GM19395 (cell line): ENCODE results near the gene MIB1.

Experiments
- ATAC-seq: cut with Tn5 transposase; IDR thresholded peaks from one replicate; pipeline ENCODE4 v1.9.1; 2021; ENCODE audit warnings: mild to moderate bottlenecking, moderate library complexity; ENCODE audit not compliant: unreplicated experiment

The MIB1 gene

GRCh38 chr18:21809725-21810124 lies 69.1 kb downstream of the MIB1 start:
- no peak for ATAC-seq

- no peak for ATAC-seq
These were observed 74.5 kb downstream of the MIB1 start for GRCh38 chr18:21815101-21815500.

DNA sequence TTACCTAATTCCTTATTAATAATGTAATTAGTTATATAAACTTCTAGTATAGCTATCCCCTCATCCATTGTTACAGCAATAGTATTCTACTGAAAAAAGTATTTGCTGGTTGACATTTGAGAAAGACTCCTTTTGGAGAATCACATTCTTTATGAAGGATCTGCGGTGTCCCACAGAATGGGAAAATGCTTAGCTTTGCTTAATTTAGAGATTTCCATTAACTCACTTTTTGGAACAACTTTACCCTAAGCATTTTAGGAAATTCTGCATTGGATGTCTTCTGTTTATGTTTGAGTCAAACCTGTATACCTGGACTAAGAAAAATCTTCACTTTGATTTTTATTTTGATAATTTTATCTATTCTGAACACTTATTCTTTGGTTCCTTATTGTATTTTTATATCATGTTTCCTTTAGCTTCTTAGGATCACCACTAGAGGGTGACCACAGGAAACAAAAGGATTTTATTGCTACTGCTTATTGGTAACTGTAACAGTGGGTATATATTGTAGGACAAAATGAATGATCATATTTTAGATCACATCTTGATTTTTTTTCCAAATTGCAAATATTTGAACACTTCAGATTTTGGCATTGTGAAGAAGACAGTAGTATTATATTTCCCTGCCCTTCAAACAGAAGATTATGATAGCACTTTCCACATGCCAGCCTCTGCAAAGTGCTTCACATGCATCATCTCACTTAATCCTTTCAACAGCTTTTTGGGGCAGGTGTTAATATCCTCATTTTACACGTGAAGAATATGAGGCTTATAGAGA lies 79.6 kb downstream of the MIB1 start:
- no peak for ATAC-seq

GRCh38 chr18:21820811-21821143 lies 80.2 kb downstream of the MIB1 start:
- no peak for ATAC-seq

DNA sequence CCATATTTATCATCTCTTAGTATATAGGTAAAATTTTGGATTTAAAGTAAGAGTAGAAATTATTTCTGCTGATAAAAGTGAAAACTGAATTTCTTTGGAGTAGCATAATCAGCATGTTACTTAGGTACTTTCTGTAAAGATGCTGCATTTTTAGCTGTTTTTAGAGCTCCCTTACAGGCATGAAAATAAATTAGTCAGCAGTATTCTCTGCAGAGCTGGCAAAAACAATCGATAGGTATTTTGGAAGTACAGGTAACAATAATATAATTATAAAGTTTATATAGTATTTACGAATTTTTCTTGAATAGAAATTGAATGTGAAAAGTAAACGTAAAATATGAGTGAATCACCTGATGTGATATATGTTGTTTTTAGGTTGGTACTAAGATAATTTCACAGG lies 83.3 kb downstream of the MIB1 start:
- ATAC-seq = no peak

GRCh38 chr18:21826196-21826595 lies 85.6 kb downstream of the MIB1 start:
- ATAC-seq = no peak

- no peak for ATAC-seq
These were observed 86.2 kb downstream of the MIB1 start for GRCh38 chr18:21826641-21827302.

DNA sequence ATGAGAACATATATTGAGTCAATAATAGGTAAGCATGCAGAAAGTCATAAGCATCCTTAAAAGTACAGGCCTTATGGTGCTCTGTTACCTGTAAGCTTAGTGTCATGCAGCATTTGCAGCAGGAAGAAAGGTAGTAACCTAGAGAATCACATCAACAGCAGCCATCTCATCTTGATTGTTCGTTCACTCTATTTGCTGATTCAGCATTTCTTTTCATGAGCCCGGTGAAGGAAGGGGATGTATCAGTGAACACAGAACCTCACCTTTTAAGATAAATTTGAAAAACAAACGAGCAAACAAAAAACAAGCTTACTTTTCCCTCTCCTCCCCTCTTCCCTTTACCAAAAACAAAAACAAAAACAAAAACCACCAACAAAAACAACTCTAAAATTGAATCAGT lies 89.9 kb downstream of the MIB1 start:
- ATAC-seq = no peak

GRCh38 chr18:21831413-21831831 lies 90.8 kb downstream of the MIB1 start:
- ATAC-seq = no peak

DNA sequence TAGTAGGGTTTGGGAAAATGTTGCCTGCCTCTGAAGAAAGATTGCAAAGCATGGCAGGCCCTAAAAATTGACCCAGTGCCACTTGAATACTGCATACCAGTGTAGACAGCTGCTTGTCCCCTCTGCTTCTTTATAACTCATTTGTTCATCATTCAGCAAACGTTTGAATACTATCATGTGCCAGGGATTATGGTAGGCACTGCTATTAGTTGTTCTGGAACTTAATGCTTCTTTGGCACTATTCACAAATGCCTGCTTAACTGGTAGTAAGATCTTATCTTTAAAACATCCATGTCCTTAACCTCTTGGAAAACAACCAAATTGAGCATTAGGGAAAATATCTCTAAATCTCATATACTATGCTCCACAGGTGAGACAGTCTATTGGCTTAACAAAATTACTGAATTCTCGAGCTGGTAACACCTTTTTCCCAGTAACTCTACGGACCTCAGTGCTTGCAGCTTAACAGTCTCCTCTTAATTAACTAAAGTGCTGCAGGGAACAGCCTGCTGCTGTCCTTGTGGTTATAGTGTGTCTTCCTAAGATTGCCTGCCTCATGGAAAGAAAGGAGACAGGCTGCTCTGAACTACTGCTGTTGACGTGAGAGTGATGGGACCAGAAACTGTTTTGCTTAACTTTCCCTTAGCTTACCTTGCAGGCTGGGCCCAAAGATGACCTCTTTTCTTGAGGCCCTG lies 93.2 kb downstream of the MIB1 start:
- no peak for ATAC-seq

DNA sequence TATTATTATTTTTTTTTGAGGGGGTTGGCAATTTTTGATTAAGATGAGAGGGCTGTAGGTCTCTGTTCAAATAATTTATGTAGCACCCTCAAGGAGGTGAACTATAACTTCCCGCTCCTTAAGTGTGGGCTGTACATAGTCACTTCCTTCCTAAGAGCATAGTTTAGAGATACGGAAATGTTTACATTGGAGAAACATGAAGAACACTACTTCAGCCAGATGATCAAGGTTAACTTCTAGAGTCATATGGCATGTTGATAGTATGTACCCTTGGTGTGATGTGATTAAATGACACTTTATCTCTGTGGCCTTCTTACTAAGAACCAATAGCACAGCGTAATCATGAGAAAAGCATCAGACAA lies 93.7 kb downstream of the MIB1 start:
- ATAC-seq = no peak

DNA sequence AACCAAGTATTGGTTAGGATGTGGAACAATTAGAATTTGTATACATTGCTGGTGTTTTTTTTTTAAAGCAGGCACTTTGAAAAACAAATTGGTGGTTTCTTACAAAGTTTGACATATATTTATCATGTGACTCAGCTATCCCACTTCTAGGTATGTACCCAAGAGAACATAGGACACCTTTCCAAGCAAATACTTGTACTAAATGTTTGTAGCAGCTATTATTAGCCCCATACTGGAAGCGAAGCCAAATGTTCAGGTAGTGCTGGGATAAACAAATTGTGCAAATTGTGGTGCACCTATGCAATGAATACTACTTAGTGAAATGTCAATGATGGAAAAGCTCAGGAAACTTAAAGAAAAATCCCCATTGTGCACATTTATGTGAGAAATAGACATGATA lies 101.0 kb downstream of the MIB1 start:
- no peak for ATAC-seq

DNA sequence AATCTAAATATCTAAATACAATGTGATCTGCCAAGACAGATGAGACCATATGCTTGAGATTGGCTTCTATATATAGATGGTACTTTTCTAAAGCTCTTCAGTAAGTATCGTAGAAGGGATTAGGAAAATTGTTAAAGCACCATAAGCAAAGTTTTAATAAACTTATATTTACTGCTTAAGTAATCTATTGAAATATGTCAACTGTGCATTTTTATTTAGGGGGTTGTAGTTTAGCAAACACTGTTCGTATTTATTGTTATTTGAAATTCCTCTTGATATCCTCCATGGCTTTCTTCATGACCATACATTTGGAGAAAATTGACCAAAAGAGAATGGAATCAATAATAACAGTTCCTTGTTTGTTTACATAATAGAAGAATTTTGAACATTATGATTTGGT lies 102.7 kb downstream of the MIB1 start:
- no peak for ATAC-seq

GRCh38 chr18:21851327-21851961 lies 110.9 kb downstream of the MIB1 start:
- ATAC-seq = no peak

DNA sequence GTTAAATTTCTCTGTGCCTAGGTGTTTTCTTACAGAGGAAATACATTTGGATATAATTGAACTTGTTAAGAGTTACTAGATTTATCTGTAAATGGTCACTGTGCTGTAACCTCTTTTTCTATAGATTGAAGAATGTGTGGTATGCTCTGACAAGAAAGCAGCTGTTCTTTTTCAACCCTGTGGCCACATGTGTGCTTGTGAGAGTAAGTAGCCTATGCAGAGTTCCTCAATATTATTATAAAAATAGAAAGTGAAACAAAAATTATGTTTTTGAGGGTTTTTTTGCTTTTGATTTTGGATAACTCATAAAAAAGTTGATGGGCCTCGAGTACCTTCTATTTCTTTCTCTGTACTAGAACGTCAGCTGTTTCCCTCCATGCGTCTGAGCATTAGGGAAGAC lies 112.4 kb downstream of the MIB1 start:
- peak; percentile 92 for ATAC-seq

GRCh38 chr18:21853775-21854552 lies 113.4 kb downstream of the MIB1 start:
- no peak for ATAC-seq

DNA sequence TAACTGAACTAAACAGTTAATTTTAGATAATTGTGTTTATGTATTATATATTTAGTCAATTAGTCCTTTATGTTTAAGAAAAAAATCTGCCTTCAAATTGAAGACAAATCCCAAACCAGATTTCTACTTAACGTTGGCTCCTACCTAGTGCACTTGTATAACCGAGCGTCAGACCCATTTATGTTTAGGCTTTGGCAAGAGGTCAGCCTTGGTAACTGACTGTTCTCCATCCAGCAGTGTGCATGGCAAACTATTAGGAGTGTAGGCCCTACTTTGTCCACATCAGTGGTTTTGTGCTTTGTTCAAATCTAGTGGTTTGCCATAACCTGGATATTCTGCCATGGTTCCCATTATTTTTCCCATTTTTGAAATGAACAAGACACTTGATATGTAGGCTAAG lies 114.8 kb downstream of the MIB1 start:
- no peak for ATAC-seq

DNA sequence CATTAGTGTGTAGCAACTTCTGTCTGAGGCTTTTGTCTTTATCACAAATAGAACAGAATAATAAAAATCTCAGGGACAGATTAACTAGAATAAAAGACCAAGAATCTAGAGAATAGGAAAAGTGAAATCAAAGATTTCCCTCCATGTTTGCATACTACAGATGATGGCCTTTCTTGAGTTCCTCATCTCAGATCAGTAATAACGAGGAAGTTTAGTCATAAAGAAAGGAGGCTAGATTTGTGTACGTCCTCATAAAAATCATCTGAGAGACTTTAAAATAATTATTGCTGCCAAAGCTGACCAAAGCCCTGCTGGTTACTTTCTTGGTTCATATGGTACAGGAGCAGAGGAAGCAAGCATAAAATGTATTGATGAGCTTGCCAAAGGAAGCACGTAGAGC lies 117.3 kb downstream of the MIB1 start:
- ATAC-seq = peak; percentile 62

DNA sequence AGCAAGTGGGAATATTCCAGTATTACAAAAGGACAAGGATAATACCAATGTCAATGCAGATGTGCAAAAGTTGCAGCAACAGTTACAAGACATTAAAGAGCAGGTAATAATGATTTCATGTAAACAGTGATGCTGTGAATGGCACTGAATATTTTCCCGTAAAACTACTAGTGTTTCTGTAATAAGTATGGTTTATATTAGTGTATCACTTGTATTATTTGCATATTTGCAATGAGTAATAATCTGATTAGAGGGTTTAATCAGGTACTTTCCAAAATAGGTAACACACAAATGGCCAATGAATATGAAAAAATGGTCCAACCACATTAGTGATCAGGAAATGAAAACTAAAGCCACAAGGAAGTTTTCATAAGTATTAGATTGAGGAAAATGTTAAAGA lies 118.0 kb downstream of the MIB1 start:
- no peak for ATAC-seq

DNA sequence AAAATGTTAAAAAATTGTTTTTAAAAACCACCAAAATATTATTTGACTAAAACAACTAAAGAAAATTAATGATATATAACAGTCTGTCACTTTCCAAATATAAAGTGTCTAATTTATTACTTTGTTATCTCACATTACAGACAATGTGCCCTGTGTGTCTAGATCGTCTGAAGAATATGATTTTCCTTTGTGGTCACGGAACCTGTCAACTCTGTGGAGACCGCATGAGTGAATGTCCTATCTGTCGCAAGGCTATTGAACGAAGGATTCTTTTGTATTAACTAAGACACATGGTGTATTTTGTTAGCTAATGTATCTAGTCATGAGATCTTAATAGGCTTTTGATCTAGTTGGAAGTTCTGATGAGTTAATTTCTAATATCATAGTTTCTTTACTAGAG lies 123.8 kb downstream of the MIB1 start:
- no peak for ATAC-seq

GRCh38 chr18:21865043-21865442 lies 124.5 kb downstream of the MIB1 start:
- ATAC-seq = no peak
